Measurements from ENCODE around the gene GCNA.

The GCNA gene

DNA sequence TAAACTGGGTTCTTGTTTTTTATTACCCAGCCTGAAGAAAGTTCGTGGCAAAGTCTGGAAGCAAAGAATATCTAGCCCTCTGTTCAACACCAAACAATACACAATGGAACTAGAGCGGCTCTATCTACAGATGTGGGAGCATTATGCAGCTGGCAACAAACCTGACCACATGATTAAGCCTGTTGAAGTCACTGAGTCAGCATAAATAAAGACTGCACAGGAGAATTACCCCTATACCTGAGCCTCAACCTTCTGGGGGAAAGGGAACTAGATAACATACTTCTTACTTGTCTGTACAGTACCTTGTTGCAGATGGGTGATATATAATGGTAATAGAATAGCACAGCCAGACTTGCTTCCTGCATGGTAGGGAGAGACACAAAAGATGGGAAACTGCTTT is 4.6 kb upstream of the GCNA start:
- no peak overlapping the region for H3K9ac ChIP-seq (ENCODE audit: low read length)
- H3K4me3 ChIP-seq (ENCODE audit: low read depth, low read length) = no peak overlapping the region
- no peaks in the 10 kb centered on the region for H3K79me2 ChIP-seq (ENCODE audit: control insufficient read depth, insufficient read depth, low read length, poor library complexity)
- H2BK5ac ChIP-seq (ENCODE audit: low read depth, low read length, poor library complexity) = no peak overlapping the region
- no peak overlapping the region for H3K27ac ChIP-seq (ENCODE audit: low read depth, low read length)
- no peak overlapping the region for H4K8ac ChIP-seq (ENCODE audit: low read depth, low read length)
- no peaks in the 10 kb centered on the region for H3K79me1 ChIP-seq (ENCODE audit: low read length)
- WGBS (ENCODE audit: extremely low coverage, insufficient coverage, insufficient read length) = no CpG with 5 or more reads among the region's 2 CpGs
- no peak overlapping the region for H2AK5ac ChIP-seq (ENCODE audit: low read length)
- no peak overlapping the region for H2BK12ac ChIP-seq (ENCODE audit: low read length)
- no peak overlapping the region for H2AFZ ChIP-seq (ENCODE audit: insufficient read depth, low read length, poor library complexity)
- no peaks in the 10 kb centered on the region for H3K4me1 ChIP-seq (ENCODE audit: control insufficient read depth in 1 of 2, insufficient read depth in 2 of 2, low read length in 2 of 2)
- no peak overlapping the region for H2BK120ac ChIP-seq (ENCODE audit: insufficient read depth, low read length, poor library complexity)
- no peaks in the 10 kb centered on the region for H3K27me3 ChIP-seq (ENCODE audit: insufficient read depth, low read length)
- H4K91ac ChIP-seq (ENCODE audit: low read depth, low read length) = no peak overlapping the region
- peaks cover 23 to 29% of the 10 kb centered on the region in 2 experiments for H3K36me3 ChIP-seq (ENCODE audit: control insufficient read depth in 1 of 2, insufficient read depth in 2 of 2, low read length in 2 of 2)
- no peak overlapping the region for H3K4ac ChIP-seq (ENCODE audit: low read depth, low read length)
- H3K9me3 ChIP-seq (ENCODE audit: insufficient read depth, low read depth, low read length) = no peaks in the 10 kb centered on the region
- H4K12ac ChIP-seq (ENCODE audit: low read depth, low read length) = no peak overlapping the region
- DNase-seq = no peak
- H3K4me2 ChIP-seq (ENCODE audit: low read length) = no peak overlapping the region
- no peak overlapping the region for H3K18ac ChIP-seq (ENCODE audit: low read length)
- no peak overlapping the region for H3K23ac ChIP-seq (ENCODE audit: low read length)
- H3K14ac ChIP-seq (ENCODE audit: low read length) = no peak overlapping the region

DNA sequence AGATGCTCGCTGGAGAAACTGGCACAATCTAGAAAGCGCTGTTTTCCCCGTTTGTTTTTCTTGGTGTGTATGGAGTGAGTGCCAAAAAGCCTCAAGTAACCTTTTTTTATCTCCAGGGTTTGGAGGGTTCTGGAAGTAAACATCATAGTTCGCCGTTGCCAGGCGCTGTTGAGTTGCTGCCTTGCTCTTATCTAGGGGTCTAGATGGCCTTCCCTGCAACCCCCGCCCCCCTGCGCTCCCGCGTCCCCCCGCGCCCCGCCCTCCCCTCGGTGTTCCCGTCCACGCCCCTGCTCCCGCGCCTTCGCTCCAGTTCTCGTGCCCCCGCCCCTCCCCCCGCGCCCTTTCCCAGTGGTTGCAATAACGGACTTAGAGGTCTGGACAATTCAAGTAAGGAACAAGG is 555 bp upstream of the GCNA start:
- Histone ChIP-seq H4K8ac (ENCODE audit: low read depth, low read length) (no peak overlapping the region), H3K79me1 (ENCODE audit: low read length) (no peaks in the 10 kb centered on the region), H2BK5ac (ENCODE audit: low read depth, low read length, poor library complexity) (no peak overlapping the region), H2AK5ac (ENCODE audit: low read length) (no peak overlapping the region), H4K91ac (ENCODE audit: low read depth, low read length) (no peak overlapping the region), H3K9me3 (ENCODE audit: insufficient read depth, low read depth, low read length) (no peaks in the 10 kb centered on the region), H3K4me3 (ENCODE audit: low read depth, low read length) (no peak overlapping the region), H3K18ac (ENCODE audit: low read length) (no peak overlapping the region), H3K27me3 (ENCODE audit: insufficient read depth, low read length) (no peaks in the 10 kb centered on the region), H3K4me2 (ENCODE audit: low read length) (no peak overlapping the region), H2AFZ (ENCODE audit: insufficient read depth, low read length, poor library complexity) (no peak overlapping the region), H3K27ac (ENCODE audit: low read depth, low read length) (no peak overlapping the region), H3K23ac (ENCODE audit: low read length) (no peak overlapping the region), H3K36me3 (ENCODE audit: control insufficient read depth in 1 of 2, insufficient read depth in 2 of 2, low read length in 2 of 2) (peaks cover 14 to 16% of the 10 kb centered on the region in 2 experiments), H3K4me1 (ENCODE audit: control insufficient read depth in 1 of 2, insufficient read depth in 2 of 2, low read length in 2 of 2) (no peaks in the 10 kb centered on the region), H2BK120ac (ENCODE audit: insufficient read depth, low read length, poor library complexity) (no peak overlapping the region), H4K12ac (ENCODE audit: low read depth, low read length) (no peak overlapping the region), H3K9ac (ENCODE audit: low read length) (no peak overlapping the region), H3K14ac (ENCODE audit: low read length) (no peak overlapping the region), H3K4ac (ENCODE audit: low read depth, low read length) (no peak overlapping the region), H2BK12ac (ENCODE audit: low read length) (no peak overlapping the region), H3K79me2 (ENCODE audit: control insufficient read depth, insufficient read depth, low read length, poor library complexity) (no peaks in the 10 kb centered on the region)
- no peak for DNase-seq
- no CpG with 5 or more reads among the region's 24 CpGs for WGBS (ENCODE audit: extremely low coverage, insufficient coverage, insufficient read length)

DNA sequence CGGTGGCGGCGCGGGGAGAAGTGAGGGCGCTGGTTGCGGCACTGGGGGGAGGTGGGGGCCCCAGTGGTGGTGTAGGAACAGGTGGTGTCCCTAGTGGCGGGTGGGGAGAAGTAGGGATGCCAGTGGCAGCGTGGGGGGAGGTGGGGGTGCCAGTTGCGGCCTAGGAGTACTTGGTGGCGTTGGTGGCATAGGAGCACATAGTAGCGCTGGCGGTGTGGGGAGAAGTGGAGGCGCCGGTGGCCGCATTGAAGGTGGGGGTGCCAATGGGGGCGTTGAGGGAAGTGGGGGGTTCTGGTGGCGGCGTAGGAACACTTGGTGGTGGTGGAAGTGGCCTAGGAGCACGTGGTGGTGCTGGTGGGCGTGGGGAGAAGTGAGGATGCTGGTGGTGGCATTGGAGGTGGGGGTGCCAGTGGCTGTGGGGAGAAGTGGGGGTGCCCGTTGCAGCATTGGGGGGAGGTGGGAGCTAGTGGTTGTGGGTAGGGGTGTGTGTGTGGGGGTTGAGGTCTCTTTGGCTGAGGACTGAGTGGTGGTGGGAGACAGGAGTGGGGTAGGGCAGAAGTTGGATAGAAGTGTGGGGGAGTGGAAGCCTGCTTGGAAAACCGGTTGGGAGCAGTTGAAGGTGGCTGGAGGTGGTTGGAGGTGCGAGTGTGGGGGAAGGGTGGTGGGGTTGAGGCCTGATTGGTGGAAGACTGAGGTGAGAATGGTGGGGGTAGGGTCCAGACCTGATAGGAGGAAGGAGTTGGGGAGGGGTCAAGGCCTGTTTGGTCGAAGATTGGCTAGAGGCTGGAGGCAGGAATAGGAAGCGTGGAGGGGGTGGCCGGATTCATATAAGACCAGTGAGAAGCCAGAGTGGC is 1.1 kb downstream of the GCNA start:
- Histone ChIP-seq H3K4me3 (ENCODE audit: low read depth, low read length) (no peak overlapping the region), H3K79me1 (ENCODE audit: low read length) (no peaks in the 10 kb centered on the region), H3K27ac (ENCODE audit: low read depth, low read length) (no peak overlapping the region), H3K9me3 (ENCODE audit: insufficient read depth, low read depth, low read length) (no peaks in the 10 kb centered on the region), H4K12ac (ENCODE audit: low read depth, low read length) (peak overlapping the region; percentile 18), H2AK5ac (ENCODE audit: low read length) (no peak overlapping the region), H2AFZ (ENCODE audit: insufficient read depth, low read length, poor library complexity) (no peak overlapping the region), H3K36me3 (ENCODE audit: control insufficient read depth in 1 of 2, insufficient read depth in 2 of 2, low read length in 2 of 2) (peaks cover 7 to 14% of the 10 kb centered on the region in 2 experiments), H2BK120ac (ENCODE audit: insufficient read depth, low read length, poor library complexity) (no peak overlapping the region), H3K4ac (ENCODE audit: low read depth, low read length) (no peak overlapping the region), H3K18ac (ENCODE audit: low read length) (no peak overlapping the region), H3K9ac (ENCODE audit: low read length) (no peak overlapping the region), H3K79me2 (ENCODE audit: control insufficient read depth, insufficient read depth, low read length, poor library complexity) (no peaks in the 10 kb centered on the region), H2BK12ac (ENCODE audit: low read length) (no peak overlapping the region), H3K4me2 (ENCODE audit: low read length) (no peak overlapping the region), H3K4me1 (ENCODE audit: control insufficient read depth in 1 of 2, insufficient read depth in 2 of 2, low read length in 2 of 2) (no peaks in the 10 kb centered on the region), H2BK5ac (ENCODE audit: low read depth, low read length, poor library complexity) (no peak overlapping the region), H3K23ac (ENCODE audit: low read length) (no peak overlapping the region), H3K27me3 (ENCODE audit: insufficient read depth, low read length) (no peaks in the 10 kb centered on the region), H3K14ac (ENCODE audit: low read length) (no peak overlapping the region), H4K91ac (ENCODE audit: low read depth, low read length) (no peak overlapping the region), H4K8ac (ENCODE audit: low read depth, low read length) (no peak overlapping the region)
- DNase-seq = no peak
- WGBS (ENCODE audit: extremely low coverage, insufficient coverage, insufficient read length) = no CpG with 5 or more reads among the region's 26 CpGs

DNA sequence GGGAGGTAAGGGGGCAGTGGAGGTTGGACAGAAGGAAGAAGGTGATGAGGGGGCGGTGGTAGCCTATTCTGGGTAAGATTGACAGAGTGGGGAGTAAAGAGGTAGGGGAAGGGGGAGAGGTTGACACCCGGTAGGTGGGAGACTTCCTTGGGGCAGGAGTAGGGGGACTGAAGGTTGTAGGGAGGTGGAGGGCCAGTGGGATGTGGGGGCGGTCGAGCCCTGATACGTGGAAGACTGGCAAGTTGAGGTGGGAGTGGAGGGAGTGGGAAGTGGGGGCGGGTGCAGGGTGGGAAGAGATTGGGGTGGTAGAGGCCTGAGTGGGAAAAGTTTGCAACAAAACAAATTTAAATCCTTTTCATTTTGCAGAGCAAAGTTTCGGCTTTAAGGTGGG is 1.7 kb downstream of the GCNA start:
- no peaks in the 10 kb centered on the region for H3K79me2 ChIP-seq (ENCODE audit: control insufficient read depth, insufficient read depth, low read length, poor library complexity)
- H4K91ac ChIP-seq (ENCODE audit: low read depth, low read length) = no peak overlapping the region
- no peak overlapping the region for H3K9ac ChIP-seq (ENCODE audit: low read length)
- H3K27ac ChIP-seq (ENCODE audit: low read depth, low read length) = no peak overlapping the region
- H3K4me2 ChIP-seq (ENCODE audit: low read length) = no peak overlapping the region
- no peak overlapping the region for H3K14ac ChIP-seq (ENCODE audit: low read length)
- H4K12ac ChIP-seq (ENCODE audit: low read depth, low read length) = no peak overlapping the region
- no peaks in the 10 kb centered on the region for H3K79me1 ChIP-seq (ENCODE audit: low read length)
- no CpG with 5 or more reads among the region's 7 CpGs for WGBS (ENCODE audit: extremely low coverage, insufficient coverage, insufficient read length)
- no peak overlapping the region for H2AK5ac ChIP-seq (ENCODE audit: low read length)
- no peaks in the 10 kb centered on the region for H3K9me3 ChIP-seq (ENCODE audit: insufficient read depth, low read depth, low read length)
- DNase-seq = no peak
- peaks cover 7 to 14% of the 10 kb centered on the region in 2 experiments for H3K36me3 ChIP-seq (ENCODE audit: control insufficient read depth in 1 of 2, insufficient read depth in 2 of 2, low read length in 2 of 2)
- no peak overlapping the region for H2AFZ ChIP-seq (ENCODE audit: insufficient read depth, low read length, poor library complexity)
- H3K18ac ChIP-seq (ENCODE audit: low read length) = no peak overlapping the region
- no peak overlapping the region for H4K8ac ChIP-seq (ENCODE audit: low read depth, low read length)
- H3K4ac ChIP-seq (ENCODE audit: low read depth, low read length) = no peak overlapping the region
- no peak overlapping the region for H2BK5ac ChIP-seq (ENCODE audit: low read depth, low read length, poor library complexity)
- no peak overlapping the region for H2BK120ac ChIP-seq (ENCODE audit: insufficient read depth, low read length, poor library complexity)
- H3K27me3 ChIP-seq (ENCODE audit: insufficient read depth, low read length) = no peaks in the 10 kb centered on the region
- no peaks in the 10 kb centered on the region for H3K4me1 ChIP-seq (ENCODE audit: control insufficient read depth in 1 of 2, insufficient read depth in 2 of 2, low read length in 2 of 2)
- no peak overlapping the region for H3K23ac ChIP-seq (ENCODE audit: low read length)
- no peak overlapping the region for H3K4me3 ChIP-seq (ENCODE audit: low read depth, low read length)
- H2BK12ac ChIP-seq (ENCODE audit: low read length) = no peak overlapping the region

All from trophoblast cell (in vitro differentiated cells and primary cell).